Measurements from ENCODE around the gene RSRC1.

- TF ChIP-seq RAD21 (IDR thresholded peaks at IDR 0.05; ENCODE audit: low read depth) (no peak), TAF1 (IDR thresholded peaks at IDR 0.05; ENCODE audit: low read depth) (no peak), FOXM1 (IDR thresholded peaks at IDR 0.05; ENCODE audit: borderline replicate concordance, low read depth) (no peak), MAX (IDR thresholded peaks at IDR 0.05) (no peak), EP300 (IDR thresholded peaks at IDR 0.05; ENCODE audit: borderline replicate concordance) (no peak), CEBPB (IDR thresholded peaks at IDR 0.05) (no peak), EGR1 (IDR thresholded peaks at IDR 0.05) (no peak)
These were observed 271.5 kb downstream of the RSRC1 start for GRCh38 chr3:158381262-158381868.

All from Ishikawa (cell line).